ENCODE results near the gene RGS9BP.
"Not testable (repeated sequence)": the region's sequence is repeated elsewhere in the genome, so short reads cannot be mapped to it uniquely, and the experiment has no call there.

RGS9BP gene

GRCh38 chr19:32700129-32700528 lies 24.5 kb downstream of the RGS9BP start:
- not testable (repeated sequence) for DNase-seq

- DNase-seq = no peak
Measured at GRCh38 chr19:32702010-32702409, 26.4 kb downstream of the RGS9BP start.

- DNase-seq = not testable (repeated sequence)
Measured at GRCh38 chr19:32704006-32704405, 28.4 kb downstream of the RGS9BP start.

GRCh38 chr19:32708457-32708856 lies 32.8 kb downstream of the RGS9BP start:
- no peak for DNase-seq

- DNase-seq = no peak
Measured at GRCh38 chr19:32709032-32709431, 33.4 kb downstream of the RGS9BP start.

- no peak for DNase-seq
Measured at GRCh38 chr19:32711747-32712146, 36.1 kb downstream of the RGS9BP start.

GRCh38 chr19:32716203-32716602 lies 40.6 kb downstream of the RGS9BP start:
- DNase-seq = not testable (repeated sequence)

- DNase-seq = no peak
Measured at GRCh38 chr19:32717496-32717895, 41.8 kb downstream of the RGS9BP start.

- DNase-seq = no peak
Measured at GRCh38 chr19:32718286-32718685, 42.6 kb downstream of the RGS9BP start.

- no peak for DNase-seq
Measured at GRCh38 chr19:32719611-32720059, 44.0 kb downstream of the RGS9BP start, which contains the start of gene TDRD12. TSS of gene TDRD12 (plus strand) at chr19:32719767. CDS start at chr19:32720073, 306 bp downstream.

- no peak for DNase-seq
Measured at GRCh38 chr19:32720216-32720935, 44.7 kb downstream of the RGS9BP start.

GRCh38 chr19:32720936-32721250 lies 45.2 kb downstream of the RGS9BP start:
- no peak for DNase-seq
